GM04504 (cell line): ENCODE measurements around the gene RIMOC1.

ENCODE experiments used
- DNase-seq: peaks from one replicate; pipeline ENCODE4 v3.0.0-alpha.2; 2012; ENCODE audit warnings: low read depth

RIMOC1 gene

GRCh38 chr5:41903892-41904799 lies at the start of gene RIMOC1:
Gene RIMOC1, plus strand, starts transcription at chr5:41904344. Its CDS starts 24 bp downstream, at chr5:41904368.
- peak; percentile 99 for DNase-seq

- DNase-seq: no peak
These were observed 47.3 kb upstream of the RIMOC1 start for GRCh38 chr5:41856644-41857491.

GRCh38 chr5:41857989-41858388 lies 46.2 kb upstream of the RIMOC1 start:
- DNase-seq: no peak

- DNase-seq: no peak
These were observed 45.3 kb upstream of the RIMOC1 start for GRCh38 chr5:41858890-41859289.

GRCh38 chr5:41863871-41864486 lies 40.2 kb upstream of the RIMOC1 start:
- DNase-seq: no peak

- no peak for DNase-seq
These were observed 34.9 kb upstream of the RIMOC1 start for GRCh38 chr5:41869151-41869723.

- DNase-seq: peak; percentile 45
These were observed 34.2 kb upstream of the RIMOC1 start, which contains the start of gene OXCT1 for GRCh38 chr5:41869724-41870626. Gene OXCT1, minus strand, starts transcription at chr5:41870425. Its CDS starts 67 bp downstream, at chr5:41870358.

- DNase-seq: no peak
These were observed 33.5 kb upstream of the RIMOC1 start for GRCh38 chr5:41870627-41871048.

GRCh38 chr5:41871852-41872251 lies 32.3 kb upstream of the RIMOC1 start:
- DNase-seq: no peak

GRCh38 chr5:41874512-41875060 lies 29.6 kb upstream of the RIMOC1 start:
- no peak for DNase-seq

- no peak for DNase-seq
These were observed 29.0 kb upstream of the RIMOC1 start for GRCh38 chr5:41875121-41875520.

GRCh38 chr5:41876678-41877077 lies 27.5 kb upstream of the RIMOC1 start:
- DNase-seq: no peak

GRCh38 chr5:41877408-41877807 lies 26.7 kb upstream of the RIMOC1 start:
- DNase-seq: no peak

- no peak for DNase-seq
These were observed 26.0 kb upstream of the RIMOC1 start for GRCh38 chr5:41878173-41878572.

- no peak for DNase-seq
These were observed 25.3 kb upstream of the RIMOC1 start for GRCh38 chr5:41878643-41879478.

- DNase-seq: no peak
These were observed 21.4 kb upstream of the RIMOC1 start for GRCh38 chr5:41882765-41883164.

GRCh38 chr5:41883243-41883642 lies 20.9 kb upstream of the RIMOC1 start:
- no peak for DNase-seq

GRCh38 chr5:41883936-41884335 lies 20.2 kb upstream of the RIMOC1 start:
- no peak for DNase-seq

- no peak for DNase-seq
These were observed 18.9 kb upstream of the RIMOC1 start for GRCh38 chr5:41885286-41885685.
